Rectal smooth muscle tissue (tissue), 1 donor: Measurements from ENCODE around the gene VAMP3.

Source experiments
- H3K27ac ChIP-seq: one replicate; pipeline ENCODE4 v1.7.0; 2013; ENCODE audit warnings: low read depth, low read length, inconsistent platforms
- H3K27me3 ChIP-seq: one replicate; pipeline ENCODE4 v1.7.0; 2013; ENCODE audit warnings: low read length; ENCODE audit not compliant: control insufficient read depth, insufficient read depth
- H3K36me3 ChIP-seq: one replicate; pipeline ENCODE4 v1.7.0; 2013; ENCODE audit warnings: low read length; ENCODE audit not compliant: control insufficient read depth, insufficient read depth
- H3K4me1 ChIP-seq: one replicate; pipeline ENCODE4 v1.7.0; 2013; ENCODE audit warnings: low read length; ENCODE audit not compliant: control insufficient read depth, insufficient read depth
- H3K4me3 ChIP-seq: one replicate; pipeline ENCODE4 v1.7.0; 2013; ENCODE audit warnings: low read length
- H3K9ac ChIP-seq: one replicate; pipeline ENCODE4 v1.7.0; 2013; ENCODE audit warnings: low read length

The VAMP3 gene

DNA sequence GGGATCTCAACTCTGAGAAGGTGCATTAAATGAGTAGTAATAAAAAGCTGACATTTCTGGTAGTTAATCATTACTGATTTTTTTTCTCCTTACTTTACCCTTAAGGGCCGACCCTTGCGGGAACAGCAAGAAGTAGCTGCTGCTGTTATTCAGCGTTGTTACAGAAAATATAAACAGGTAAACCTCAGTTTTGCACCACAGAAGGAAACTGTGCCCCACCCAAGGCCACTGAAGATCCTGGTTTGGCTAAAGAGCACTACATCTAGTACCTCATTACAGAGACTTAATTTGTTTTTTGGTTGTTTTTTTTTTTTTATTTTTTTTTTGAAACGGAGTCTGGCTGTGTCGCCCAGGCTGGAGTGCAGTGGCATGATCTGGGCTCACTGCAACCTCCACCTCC lies 23.5 kb upstream of the VAMP3 start:
- Histone ChIP-seq H3K27ac (no peak overlapping the region), H3K4me1 (no peaks in the 10 kb centered on the region), H3K4me3 (no peak overlapping the region), H3K27me3 (no peaks in the 10 kb centered on the region), H3K9ac (no peak overlapping the region), H3K36me3 (peaks cover 2% of the 10 kb centered on the region)

DNA sequence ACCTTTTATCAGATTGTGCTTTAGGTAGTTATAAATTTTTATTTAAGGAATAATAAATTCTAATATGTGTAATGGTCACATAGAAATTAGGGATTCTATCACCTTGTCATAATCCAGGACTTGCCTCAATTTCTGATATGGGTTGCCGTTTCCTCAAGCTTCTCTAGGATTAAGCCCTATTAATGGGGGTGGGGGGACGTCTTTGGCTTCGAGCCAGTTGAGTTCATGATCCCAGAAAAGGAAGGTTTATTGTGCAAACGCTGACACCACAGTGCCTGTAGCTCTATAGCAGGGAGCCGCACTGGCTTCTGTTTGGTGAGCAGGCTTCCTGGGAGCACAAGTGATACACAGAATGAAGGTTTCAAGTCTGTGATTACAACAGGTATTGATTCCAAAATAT lies 22.0 kb upstream of the VAMP3 start:
- Histone ChIP-seq H3K36me3 (peaks cover 2% of the 10 kb centered on the region), H3K27me3 (no peaks in the 10 kb centered on the region), H3K27ac (no peak overlapping the region), H3K9ac (no peak overlapping the region), H3K4me1 (no peaks in the 10 kb centered on the region), H3K4me3 (no peak overlapping the region)

- H3K4me1 ChIP-seq, result no peaks in the 10 kb centered on the region
- no peak overlapping the region for H3K27ac ChIP-seq
- no peaks in the 10 kb centered on the region for H3K27me3 ChIP-seq
- H3K36me3 ChIP-seq, result no peaks in the 10 kb centered on the region
- H3K4me3 ChIP-seq, result no peak overlapping the region
- H3K9ac ChIP-seq, result no peak overlapping the region
Measured at GRCh38 chr1:7751174-7751573, 19.9 kb upstream of the VAMP3 start.

DNA sequence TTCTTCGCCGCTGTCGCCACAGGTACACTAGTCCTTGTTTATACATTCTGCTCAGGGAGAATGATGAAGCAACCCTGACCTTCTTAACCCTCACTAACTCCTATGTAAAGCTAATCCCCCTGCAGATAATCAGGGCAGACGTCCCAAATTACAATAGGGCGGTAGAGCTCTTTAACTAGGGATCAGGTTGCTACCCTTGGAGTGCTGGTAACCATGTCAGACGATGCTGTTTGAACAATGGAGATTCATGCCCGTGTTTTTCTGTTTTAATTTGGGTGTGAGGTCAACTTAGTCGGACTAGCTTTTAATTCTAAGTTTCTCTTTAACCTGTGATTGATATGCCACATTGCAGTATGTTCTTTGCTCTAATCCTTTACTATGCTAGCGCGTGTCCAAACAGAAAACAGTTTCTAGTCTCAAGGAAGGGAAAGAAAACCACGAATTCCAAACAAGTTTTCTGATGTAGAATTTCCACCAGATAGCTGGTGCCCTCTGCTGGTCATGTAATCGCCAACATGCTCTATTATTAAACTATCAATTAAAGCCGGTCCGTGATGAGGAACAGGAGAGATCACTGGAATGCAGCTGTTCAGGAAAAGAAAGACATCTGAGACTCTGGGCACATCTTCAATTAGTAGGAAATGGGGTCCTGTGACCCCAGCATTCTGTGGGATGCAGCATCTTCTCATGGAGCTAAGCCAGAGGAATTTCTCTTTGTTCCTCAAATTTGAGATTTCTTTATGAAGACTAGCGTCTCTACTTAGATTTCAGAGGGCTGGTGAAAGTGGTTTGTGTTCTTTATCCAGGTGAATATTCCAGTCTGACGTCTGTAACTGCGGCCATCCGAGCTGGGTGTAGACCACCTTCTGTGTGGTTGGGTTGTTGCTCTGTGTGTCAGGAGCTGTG lies 18.3 kb upstream of the VAMP3 start:
- Histone ChIP-seq H3K4me1 (no peaks in the 10 kb centered on the region), H3K27me3 (no peaks in the 10 kb centered on the region), H3K9ac (no peak overlapping the region), H3K36me3 (no peaks in the 10 kb centered on the region), H3K4me3 (peak overlapping the region; percentile 28), H3K27ac (no peak overlapping the region)

GRCh38 chr1:7753641-7754040 lies 17.5 kb upstream of the VAMP3 start:
- H3K36me3 ChIP-seq, result no peaks in the 10 kb centered on the region
- H3K4me1 ChIP-seq, result no peaks in the 10 kb centered on the region
- H3K27me3 ChIP-seq, result no peaks in the 10 kb centered on the region
- H3K9ac ChIP-seq, result no peak overlapping the region
- H3K27ac ChIP-seq, result no peak overlapping the region
- no peak overlapping the region for H3K4me3 ChIP-seq

GRCh38 chr1:7754234-7754633 lies 16.9 kb upstream of the VAMP3 start:
- H3K9ac ChIP-seq, result no peak overlapping the region
- no peaks in the 10 kb centered on the region for H3K4me1 ChIP-seq
- H3K27me3 ChIP-seq, result no peaks in the 10 kb centered on the region
- H3K36me3 ChIP-seq, result no peaks in the 10 kb centered on the region
- no peak overlapping the region for H3K4me3 ChIP-seq
- H3K27ac ChIP-seq, result no peak overlapping the region

GRCh38 chr1:7755448-7755847 lies 15.6 kb upstream of the VAMP3 start:
- Histone ChIP-seq H3K27ac (no peak overlapping the region), H3K4me1 (no peaks in the 10 kb centered on the region), H3K4me3 (no peak overlapping the region), H3K36me3 (no peaks in the 10 kb centered on the region), H3K9ac (no peak overlapping the region), H3K27me3 (no peaks in the 10 kb centered on the region)

GRCh38 chr1:7760245-7760644 lies 10.9 kb upstream of the VAMP3 start:
- no peaks in the 10 kb centered on the region for H3K36me3 ChIP-seq
- H3K4me3 ChIP-seq, result no peak overlapping the region
- no peaks in the 10 kb centered on the region for H3K27me3 ChIP-seq
- no peak overlapping the region for H3K27ac ChIP-seq
- no peaks in the 10 kb centered on the region for H3K4me1 ChIP-seq
- H3K9ac ChIP-seq, result no peak overlapping the region

DNA sequence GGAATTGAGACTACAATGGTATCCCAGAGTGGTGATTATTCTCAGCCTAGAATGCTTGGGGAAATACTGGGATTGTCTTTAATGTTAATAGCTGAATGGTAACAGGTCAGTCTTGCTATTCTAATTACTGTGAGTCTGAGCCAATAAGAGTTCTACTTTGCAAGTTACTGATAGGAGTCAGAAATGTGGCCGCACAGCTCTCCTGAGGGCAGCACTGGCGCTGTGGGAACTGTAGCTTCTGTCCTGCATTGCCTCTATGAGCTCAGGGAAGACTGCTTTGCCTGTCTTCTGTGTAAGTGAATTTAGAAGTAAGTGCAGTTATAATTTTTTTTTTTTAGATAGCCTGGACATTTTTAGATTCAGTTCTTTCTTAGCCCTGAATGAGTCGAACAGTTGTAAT lies 10.0 kb upstream of the VAMP3 start:
- Histone ChIP-seq H3K9ac (no peak overlapping the region), H3K27me3 (no peaks in the 10 kb centered on the region), H3K4me3 (no peak overlapping the region), H3K27ac (no peak overlapping the region), H3K4me1 (no peaks in the 10 kb centered on the region), H3K36me3 (no peaks in the 10 kb centered on the region)

GRCh38 chr1:7767176-7767575 lies 3.9 kb upstream of the VAMP3 start:
- Histone ChIP-seq H3K36me3 (no peaks in the 10 kb centered on the region), H3K27ac (no peak overlapping the region), H3K4me1 (peaks cover 5% of the 10 kb centered on the region), H3K9ac (no peak overlapping the region), H3K4me3 (no peak overlapping the region), H3K27me3 (no peaks in the 10 kb centered on the region)

DNA sequence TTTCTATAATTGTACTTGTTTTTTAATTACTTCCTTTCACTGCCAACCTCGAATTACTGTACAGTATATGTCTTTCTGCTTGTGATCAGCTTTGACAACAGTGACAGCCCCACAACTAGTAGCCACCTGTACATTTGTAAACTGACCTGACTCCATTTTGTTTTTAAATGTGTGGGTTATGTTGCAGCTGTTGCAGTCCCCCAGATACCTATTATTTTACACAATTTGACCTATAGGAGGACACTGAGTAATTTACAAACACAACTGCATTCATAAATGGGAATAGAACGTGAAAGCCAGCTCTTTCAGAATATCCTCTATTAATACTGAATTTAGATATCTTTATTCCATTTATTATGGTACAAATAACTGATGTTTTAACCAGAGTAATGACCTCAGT lies 2.5 kb upstream of the VAMP3 start:
- no peak overlapping the region for H3K9ac ChIP-seq
- H3K27me3 ChIP-seq, result no peaks in the 10 kb centered on the region
- H3K4me1 ChIP-seq, result peaks cover 7% of the 10 kb centered on the region
- H3K4me3 ChIP-seq, result no peak overlapping the region
- no peak overlapping the region for H3K27ac ChIP-seq
- no peaks in the 10 kb centered on the region for H3K36me3 ChIP-seq

- no peak overlapping the region for H3K4me3 ChIP-seq
- no peaks in the 10 kb centered on the region for H3K27me3 ChIP-seq
- H3K9ac ChIP-seq, result no peak overlapping the region
- peaks cover 4% of the 10 kb centered on the region for H3K36me3 ChIP-seq
- H3K4me1 ChIP-seq, result peaks cover 7% of the 10 kb centered on the region
- H3K27ac ChIP-seq, result no peak overlapping the region
Measured at GRCh38 chr1:7769673-7770412, 1.3 kb upstream of the VAMP3 start.

DNA sequence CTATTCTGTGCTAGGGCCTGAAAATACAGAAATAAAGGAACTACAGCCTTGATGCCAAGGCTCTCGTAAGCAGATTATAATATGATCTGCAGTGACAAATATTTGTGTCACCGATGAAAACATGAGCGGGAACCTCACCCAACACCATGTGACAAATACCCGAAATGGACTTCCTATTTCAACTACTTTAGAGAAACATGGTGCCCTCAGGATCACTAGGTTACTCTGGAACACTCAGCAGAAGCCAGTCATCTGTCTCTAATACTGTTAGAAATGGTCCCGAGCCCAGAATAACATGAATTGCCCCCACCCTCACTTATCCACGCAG lies 463 bp upstream of the VAMP3 start:
- no peaks in the 10 kb centered on the region for H3K27me3 ChIP-seq
- peak overlapping the region; percentile 51 for H3K9ac ChIP-seq
- H3K36me3 ChIP-seq, result peaks cover 4% of the 10 kb centered on the region
- peak overlapping the region; percentile 87 for H3K27ac ChIP-seq
- H3K4me3 ChIP-seq, result peak overlapping the region; percentile 97
- peaks cover 7% of the 10 kb centered on the region for H3K4me1 ChIP-seq
